Neuronal stem cell (in vitro differentiated cells): ENCODE results near the gene PRLR.
"Not testable (repeated sequence)": the region's sequence is repeated elsewhere in the genome, so short reads cannot be mapped to it uniquely, and the experiment has no call there.

ENCODE experiments used
- DNase-seq: peaks from one replicate; pipeline ENCODE4 v3.0.0-alpha.2; 2013; ENCODE audit warnings: low spot score
- H2AFZ ChIP-seq: one replicate; pipeline ENCODE4 v1.6.1; 2013; ENCODE audit warnings: mild to moderate bottlenecking, low read length, inconsistent platforms
- H2AK5ac ChIP-seq: 2 replicates; pipeline ENCODE4 v1.6.1; 2013; ENCODE audit warnings: low read depth, mild to moderate bottlenecking, inconsistent platforms, low read length, moderate library complexity, mixed read lengths
- H2BK120ac ChIP-seq: 2 replicates; pipeline ENCODE4 v1.6.1; 2013; ENCODE audit warnings: low read depth, mild to moderate bottlenecking, inconsistent platforms, low read length, moderate library complexity, mixed read lengths
- H2BK12ac ChIP-seq: one replicate; pipeline ENCODE4 v1.6.1; 2013; ENCODE audit warnings: low read length, inconsistent platforms
- H2BK15ac ChIP-seq: 2 replicates; pipeline ENCODE4 v1.6.1; 2013; ENCODE audit warnings: mild to moderate bottlenecking, low read length, inconsistent platforms, mixed read lengths
- H2BK5ac ChIP-seq: one replicate; pipeline ENCODE4 v1.6.1; 2013; ENCODE audit warnings: inconsistent platforms, mild to moderate bottlenecking, low read length, moderate library complexity
- H3K14ac ChIP-seq: one replicate; pipeline ENCODE4 v1.6.1; 2013; ENCODE audit warnings: low read length, inconsistent platforms
- H3K18ac ChIP-seq: 2 replicates; pipeline ENCODE4 v1.6.1; 2013; ENCODE audit warnings: low read length, inconsistent platforms
- H3K23ac ChIP-seq: 2 replicates; pipeline ENCODE4 v1.6.1; 2013; ENCODE audit warnings: low read depth, mild to moderate bottlenecking, mixed read lengths, low read length, inconsistent platforms; ENCODE audit not compliant: poor library complexity
- H3K27ac ChIP-seq: replicated peaks from 3 replicates; pipeline ENCODE4 v1.5.1; 2013; ENCODE audit warnings: low read length, inconsistent platforms
- H3K27me3 ChIP-seq, 3 experiments: 2 replicates each; pipeline ENCODE4 v1.6.1; 2013; ENCODE audit warnings: low read length in 3 of 3, mild to moderate bottlenecking in 2 of 3, inconsistent platforms in 1 of 3, low read depth in 1 of 3, mixed read lengths in 1 of 3, moderate library complexity in 1 of 3; ENCODE audit not compliant: control insufficient read depth in 3 of 3, insufficient read depth in 3 of 3
- H3K36me3 ChIP-seq, 2 donors: replicated peaks in 1 of 2; 2 replicates each; pipeline ENCODE4 v1.6.1; 2013; ENCODE audit warnings: low read length in 2 of 2; ENCODE audit not compliant: control insufficient read depth in 2 of 2, insufficient read depth in 2 of 2
- H3K4ac ChIP-seq: 2 replicates; pipeline ENCODE4 v1.6.1; 2013; ENCODE audit warnings: inconsistent platforms, mild to moderate bottlenecking, low read length, moderate library complexity
- H3K4me1 ChIP-seq, 2 donors: 1 replicate in 1 of 2; 2 replicates in 1 of 2; pipeline ENCODE4 v1.6.1; 2013; ENCODE audit warnings: low read length in 2 of 2, low read depth in 1 of 2; ENCODE audit not compliant: control insufficient read depth in 2 of 2, insufficient read depth in 1 of 2
- H3K4me2 ChIP-seq: one replicate; pipeline ENCODE4 v1.6.1; 2013; ENCODE audit warnings: mild to moderate bottlenecking, low read length, inconsistent platforms; ENCODE audit not compliant: insufficient read depth, poor library complexity, severe bottlenecking
- H3K4me3 ChIP-seq, 2 donors: 2 replicates each; pipeline ENCODE4 v1.5.1; 2013; ENCODE audit warnings: low read length in 2 of 2, mild to moderate bottlenecking in 2 of 2, inconsistent platforms in 1 of 2, moderate library complexity in 1 of 2
- H3K79me1 ChIP-seq: one replicate; pipeline ENCODE4 v1.6.1; 2013; ENCODE audit warnings: low read depth, mild to moderate bottlenecking, inconsistent platforms, low read length, moderate library complexity
- H3K9ac ChIP-seq: one replicate; pipeline ENCODE4 v1.6.1; 2013; ENCODE audit warnings: mild to moderate bottlenecking, low read depth, low read length, inconsistent platforms; ENCODE audit not compliant: poor library complexity
- H3K9me3 ChIP-seq, 2 donors: replicated peaks in 1 of 2; 2 replicates each; pipeline versions ENCODE3 to v1.6.1; 2013; ENCODE audit warnings: low read length in 2 of 2, mild to moderate bottlenecking in 2 of 2, inconsistent platforms in 1 of 2, low read depth in 1 of 2, mixed read lengths in 1 of 2, moderate library complexity in 1 of 2; ENCODE audit not compliant: control insufficient read depth in 2 of 2, insufficient read depth in 1 of 2
- H4K8ac ChIP-seq: one replicate; pipeline ENCODE4 v1.6.1; 2013; ENCODE audit warnings: low read depth, mild to moderate bottlenecking, inconsistent platforms, low read length, moderate library complexity
- H4K91ac ChIP-seq: one replicate; pipeline ENCODE4 v1.6.1; 2013; ENCODE audit warnings: low read length, low read depth, mild to moderate bottlenecking, inconsistent platforms; ENCODE audit not compliant: poor library complexity
- WGBS, 2 donors: extraction: QIAGEN DNeasy Blood & Tissue Kit; methylation state at CpG; one replicate each; pipeline ENCODE4 v1.1.7; 2013; ENCODE audit warnings: missing lambda C conversion rate in 2 of 2, mixed read lengths in 1 of 2; ENCODE audit not compliant: insufficient read length in 2 of 2, insufficient replicate concordance in 1 of 2; ENCODE audit errors: extremely low coverage in 2 of 2; 5-methylcytosine and 5-hydroxymethylcytosine counted together

PRLR gene

DNA sequence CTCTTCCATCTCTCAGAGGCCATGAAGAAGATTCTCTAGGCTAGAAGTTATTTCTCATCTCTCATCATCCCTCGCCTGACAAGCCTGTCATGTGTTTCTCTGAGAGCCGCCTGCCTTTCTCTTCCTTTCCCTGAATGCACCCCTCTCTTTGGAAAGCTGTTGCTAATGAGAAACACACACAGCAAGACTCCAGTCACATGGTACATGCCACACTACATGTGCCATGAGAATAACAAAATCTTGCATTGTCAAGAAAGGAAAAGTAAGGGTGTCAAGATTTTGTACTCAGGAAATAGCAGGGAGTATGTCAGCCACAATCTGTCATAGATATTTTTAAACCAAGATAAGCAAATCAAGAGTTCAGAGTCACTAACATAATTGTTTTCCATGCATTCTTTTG is 191.4 kb downstream of the PRLR start:
- Histone ChIP-seq H3K9me3 (no peaks in the 10 kb centered on the region), H4K8ac (no peak overlapping the region), H2AFZ (peak overlapping the region; percentile 56), H3K4me1 (peaks cover 0 to 11% of the 10 kb centered on the region in 2 donors), H3K23ac (no peak overlapping the region), H2BK120ac (no peak overlapping the region), H3K36me3 (no peaks in the 10 kb centered on the region), H2BK15ac (no peak overlapping the region), H3K18ac (no peak overlapping the region), H3K27me3 (no peaks in the 10 kb centered on the region), H4K91ac (no peak overlapping the region), H3K4me3 (no peak overlapping the region), H2BK5ac (no peak overlapping the region), H3K27ac (no peak overlapping the region), H3K9ac (no peak overlapping the region), H3K14ac (no peak overlapping the region), H3K4me2 (no peak overlapping the region), H2AK5ac (no peak overlapping the region), H2BK12ac (no peak overlapping the region), H3K4ac (no peak overlapping the region), H3K79me1 (no peaks in the 10 kb centered on the region)
- DNase-seq = no peak
- no CpG with 5 or more reads among the region's 2 CpGs for WGBS, 2 donors

- Histone ChIP-seq H3K27ac (no peak overlapping the region), H2BK5ac (no peak overlapping the region), H3K27me3 (no peaks in the 10 kb centered on the region), H2BK120ac (no peak overlapping the region), H3K9me3 (no peaks in the 10 kb centered on the region), H3K9ac (no peak overlapping the region), H3K4me2 (no peak overlapping the region), H3K18ac (no peak overlapping the region), H2AK5ac (no peak overlapping the region), H3K79me1 (no peaks in the 10 kb centered on the region), H2BK12ac (no peak overlapping the region), H3K4me1 (peaks cover 0 to 12% of the 10 kb centered on the region in 2 donors), H3K23ac (no peak overlapping the region), H3K14ac (no peak overlapping the region), H2BK15ac (no peak overlapping the region), H3K4ac (no peak overlapping the region), H4K8ac (no peak overlapping the region), H3K36me3 (no peaks in the 10 kb centered on the region), H3K4me3 (no peak overlapping the region), H4K91ac (no peak overlapping the region), H2AFZ (no peak overlapping the region)
- no CpG with 5 or more reads among the region's 4 CpGs for WGBS, 2 donors
- no peak for DNase-seq
These were observed 193.8 kb downstream of the PRLR start for GRCh38 chr5:35036536-35036935.

DNA sequence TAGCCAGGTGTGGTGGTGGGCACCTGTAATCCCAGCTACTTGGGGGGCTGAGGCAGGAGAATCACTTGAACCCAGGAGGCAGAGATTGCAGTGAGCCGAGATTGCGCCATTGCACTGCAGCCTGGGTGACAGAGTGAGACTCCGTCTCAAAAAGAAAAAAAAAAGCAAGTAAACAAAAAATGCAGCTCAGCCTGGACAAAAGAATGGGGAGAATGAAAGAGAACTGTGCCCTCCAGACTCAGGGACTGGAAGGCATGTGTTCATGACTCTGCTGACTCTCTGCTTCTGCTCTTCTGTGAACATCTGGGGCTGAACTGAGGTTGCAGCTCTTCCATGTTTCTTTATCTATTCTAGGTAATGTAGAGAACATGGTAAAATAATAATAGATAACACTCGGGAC is 194.4 kb downstream of the PRLR start:
- not testable (repeated sequence) for H2AK5ac ChIP-seq, H2BK5ac ChIP-seq, H3K23ac ChIP-seq, H2BK15ac ChIP-seq, H3K27ac ChIP-seq, H3K18ac ChIP-seq, H3K9me3 ChIP-seq, H2BK120ac ChIP-seq, H3K4me3 ChIP-seq, H3K79me1 ChIP-seq, H3K4me2 ChIP-seq, H3K14ac ChIP-seq, H3K36me3 ChIP-seq, DNase-seq, H3K9ac ChIP-seq, H4K91ac ChIP-seq, H4K8ac ChIP-seq, H3K27me3 ChIP-seq, H2AFZ ChIP-seq, H3K4ac ChIP-seq, H2BK12ac ChIP-seq
- H3K4me1 ChIP-seq = peaks cover 0 to 15% of the 10 kb centered on the region in 2 donors
- no CpG with 5 or more reads among the region's 4 CpGs for WGBS, 2 donors

DNA sequence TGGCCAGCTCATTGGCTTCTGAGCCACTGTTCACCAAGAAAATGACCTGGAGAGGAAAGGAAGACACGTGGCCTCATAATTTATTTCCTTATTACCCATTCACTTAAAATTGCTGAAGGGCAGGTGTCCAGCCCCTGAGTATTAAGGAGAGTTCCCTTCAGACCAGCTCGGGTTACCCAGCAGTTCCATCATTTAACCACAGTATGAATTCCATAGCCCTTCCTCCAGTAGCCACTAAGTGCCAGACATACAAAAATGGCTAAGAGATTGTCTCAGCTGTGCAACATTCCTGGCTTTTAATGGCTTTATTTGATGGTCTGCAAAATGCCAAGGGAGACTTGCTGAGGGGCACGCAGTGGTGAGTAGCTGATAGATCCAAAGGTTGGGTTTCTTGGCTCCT is 195.0 kb downstream of the PRLR start:
- no peak overlapping the region for H2BK5ac ChIP-seq
- no peak overlapping the region for H2AK5ac ChIP-seq
- no peaks in the 10 kb centered on the region for H3K79me1 ChIP-seq
- H3K4me3 ChIP-seq = no peak overlapping the region
- no CpG with 5 or more reads among the region's 3 CpGs for whole genome bisulfite sequencing, 2 donors
- no peak overlapping the region for H3K14ac ChIP-seq
- no peak overlapping the region for H3K9ac ChIP-seq
- no peak overlapping the region for H2BK15ac ChIP-seq
- no peak overlapping the region for H4K8ac ChIP-seq
- H3K4me2 ChIP-seq = no peak overlapping the region
- H3K18ac ChIP-seq = no peak overlapping the region
- no peaks in the 10 kb centered on the region for H3K27me3 ChIP-seq
- H3K23ac ChIP-seq = no peak overlapping the region
- H2BK12ac ChIP-seq = no peak overlapping the region
- no peak overlapping the region for H3K27ac ChIP-seq
- no peak for DNase-seq
- peaks cover 0 to 15% of the 10 kb centered on the region in 2 donors for H3K4me1 ChIP-seq
- H3K36me3 ChIP-seq = no peaks in the 10 kb centered on the region
- no peak overlapping the region for H2AFZ ChIP-seq
- no peak overlapping the region for H4K91ac ChIP-seq
- H3K9me3 ChIP-seq = no peaks in the 10 kb centered on the region
- no peak overlapping the region for H2BK120ac ChIP-seq
- no peak overlapping the region for H3K4ac ChIP-seq
